HL-60 (cell line): Measurements from ENCODE around the gene TRAPPC12.

Experiments
- DNase-seq, 2 experiments: peaks; one replicate each; pipeline ENCODE4 v3.0.0-alpha.2; 2010 to 2020; ENCODE audit warnings: low read depth in 1 of 2, low spot score in 1 of 2
- H3K27ac ChIP-seq: fragments of 250-450 bp; sonication (Bioruptor Pico); replicated peaks from 2 replicates; pipeline ENCODE4 v1.5.1; 2020; ENCODE audit warnings: mild to moderate bottlenecking, moderate library complexity
- H3K27me3 ChIP-seq: fragments of 250-450 bp; sonication (Bioruptor Pico); 2 replicates; pipeline ENCODE4 v1.5.1; 2021; ENCODE audit warnings: mild to moderate bottlenecking, moderate library complexity; ENCODE audit not compliant: insufficient read depth, poor library complexity, severe bottlenecking
- H3K4me3 ChIP-seq: replicated peaks from 2 replicates; pipeline ENCODE4 v1.5.1; 2011; ENCODE audit warnings: mild to moderate bottlenecking, control low read depth, low read length; ENCODE audit not compliant: insufficient read depth
- GABPA ChIP-seq: IDR thresholded peaks from 2 replicates; pipeline ENCODE4 v1.6.1; 2012; ENCODE audit warnings: low read depth
- POLR2AphosphoS5 ChIP-seq: IDR thresholded peaks from 2 replicates; pipeline ENCODE4 v1.6.1; 2012; ENCODE audit warnings: low read depth
- SPI1 ChIP-seq: IDR thresholded peaks from 2 replicates; pipeline ENCODE4 v1.6.1; 2012; ENCODE audit warnings: low read depth, mild to moderate bottlenecking, borderline replicate concordance
- TF ChIP-seq, protein P1 (sequence below): IDR thresholded peaks from one replicate; pipeline ENCODE4 v1.5.1; 2011; ENCODE audit warnings: low read length, control low read depth, inconsistent platforms; ENCODE audit not compliant: insufficient read depth
- TF ChIP-seq, protein P2 (sequence below): IDR thresholded peaks from 2 replicates; pipeline ENCODE4 v1.6.1; 2012; ENCODE audit warnings: low read depth; ENCODE audit not compliant: insufficient replicate concordance

Gene TRAPPC12

DNA sequence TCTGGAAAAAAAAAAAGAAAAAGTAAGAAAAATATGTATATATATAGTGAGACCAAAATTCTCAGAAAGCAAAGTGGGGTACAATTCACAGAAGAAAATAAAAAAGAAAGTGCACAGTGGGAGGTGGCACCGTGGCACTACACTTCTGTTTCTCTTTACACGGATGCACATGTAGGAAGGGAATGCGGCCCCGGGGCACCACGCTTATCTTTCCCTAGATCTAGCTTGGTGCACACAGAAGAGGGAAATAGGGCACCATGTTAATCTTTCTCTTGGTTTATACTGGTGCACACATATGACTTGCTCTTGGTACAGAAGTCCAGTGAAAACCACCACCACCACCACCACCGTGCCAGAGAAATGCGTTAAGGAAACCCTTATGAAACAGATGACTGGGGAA is 33.9 kb upstream of the TRAPPC12 start:
- no peaks in the 10 kb centered on the region for H3K27me3 ChIP-seq
- TF ChIP-seq GABPA (no peak), POLR2AphosphoS5 (no peak), SPI1 (no peak)
- TF ChIP-seq, protein P1, sequence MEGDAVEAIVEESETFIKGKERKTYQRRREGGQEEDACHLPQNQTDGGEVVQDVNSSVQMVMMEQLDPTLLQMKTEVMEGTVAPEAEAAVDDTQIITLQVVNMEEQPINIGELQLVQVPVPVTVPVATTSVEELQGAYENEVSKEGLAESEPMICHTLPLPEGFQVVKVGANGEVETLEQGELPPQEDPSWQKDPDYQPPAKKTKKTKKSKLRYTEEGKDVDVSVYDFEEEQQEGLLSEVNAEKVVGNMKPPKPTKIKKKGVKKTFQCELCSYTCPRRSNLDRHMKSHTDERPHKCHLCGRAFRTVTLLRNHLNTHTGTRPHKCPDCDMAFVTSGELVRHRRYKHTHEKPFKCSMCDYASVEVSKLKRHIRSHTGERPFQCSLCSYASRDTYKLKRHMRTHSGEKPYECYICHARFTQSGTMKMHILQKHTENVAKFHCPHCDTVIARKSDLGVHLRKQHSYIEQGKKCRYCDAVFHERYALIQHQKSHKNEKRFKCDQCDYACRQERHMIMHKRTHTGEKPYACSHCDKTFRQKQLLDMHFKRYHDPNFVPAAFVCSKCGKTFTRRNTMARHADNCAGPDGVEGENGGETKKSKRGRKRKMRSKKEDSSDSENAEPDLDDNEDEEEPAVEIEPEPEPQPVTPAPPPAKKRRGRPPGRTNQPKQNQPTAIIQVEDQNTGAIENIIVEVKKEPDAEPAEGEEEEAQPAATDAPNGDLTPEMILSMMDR: no peak
- TF ChIP-seq, protein P2, sequence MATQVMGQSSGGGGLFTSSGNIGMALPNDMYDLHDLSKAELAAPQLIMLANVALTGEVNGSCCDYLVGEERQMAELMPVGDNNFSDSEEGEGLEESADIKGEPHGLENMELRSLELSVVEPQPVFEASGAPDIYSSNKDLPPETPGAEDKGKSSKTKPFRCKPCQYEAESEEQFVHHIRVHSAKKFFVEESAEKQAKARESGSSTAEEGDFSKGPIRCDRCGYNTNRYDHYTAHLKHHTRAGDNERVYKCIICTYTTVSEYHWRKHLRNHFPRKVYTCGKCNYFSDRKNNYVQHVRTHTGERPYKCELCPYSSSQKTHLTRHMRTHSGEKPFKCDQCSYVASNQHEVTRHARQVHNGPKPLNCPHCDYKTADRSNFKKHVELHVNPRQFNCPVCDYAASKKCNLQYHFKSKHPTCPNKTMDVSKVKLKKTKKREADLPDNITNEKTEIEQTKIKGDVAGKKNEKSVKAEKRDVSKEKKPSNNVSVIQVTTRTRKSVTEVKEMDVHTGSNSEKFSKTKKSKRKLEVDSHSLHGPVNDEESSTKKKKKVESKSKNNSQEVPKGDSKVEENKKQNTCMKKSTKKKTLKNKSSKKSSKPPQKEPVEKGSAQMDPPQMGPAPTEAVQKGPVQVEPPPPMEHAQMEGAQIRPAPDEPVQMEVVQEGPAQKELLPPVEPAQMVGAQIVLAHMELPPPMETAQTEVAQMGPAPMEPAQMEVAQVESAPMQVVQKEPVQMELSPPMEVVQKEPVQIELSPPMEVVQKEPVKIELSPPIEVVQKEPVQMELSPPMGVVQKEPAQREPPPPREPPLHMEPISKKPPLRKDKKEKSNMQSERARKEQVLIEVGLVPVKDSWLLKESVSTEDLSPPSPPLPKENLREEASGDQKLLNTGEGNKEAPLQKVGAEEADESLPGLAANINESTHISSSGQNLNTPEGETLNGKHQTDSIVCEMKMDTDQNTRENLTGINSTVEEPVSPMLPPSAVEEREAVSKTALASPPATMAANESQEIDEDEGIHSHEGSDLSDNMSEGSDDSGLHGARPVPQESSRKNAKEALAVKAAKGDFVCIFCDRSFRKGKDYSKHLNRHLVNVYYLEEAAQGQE: no peak
- H3K4me3 ChIP-seq: no peak overlapping the region
- no peak for DNase-seq
- no peak overlapping the region for H3K27ac ChIP-seq

DNA sequence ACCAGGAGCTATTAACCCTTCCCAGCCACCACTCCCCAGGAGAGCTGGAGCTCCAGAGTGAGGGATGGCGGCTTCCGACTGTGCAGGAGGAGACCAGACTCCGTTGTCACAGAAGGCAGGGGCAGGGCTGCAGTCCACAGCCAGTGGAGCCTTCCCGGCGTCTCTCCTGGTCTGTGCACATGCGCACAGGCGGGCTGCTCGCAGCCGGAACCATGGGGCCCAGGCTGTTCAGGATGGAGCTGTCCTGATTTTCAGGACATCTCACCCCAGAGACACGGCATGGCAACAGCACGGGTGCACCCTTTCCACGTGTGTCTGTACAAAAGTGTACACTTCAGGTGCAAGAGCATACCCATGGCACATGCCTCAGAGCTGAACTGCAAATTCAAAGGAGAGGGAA is 30.7 kb upstream of the TRAPPC12 start:
- Histone ChIP-seq H3K27ac (no peak overlapping the region), H3K4me3 (no peak overlapping the region), H3K27me3 (no peaks in the 10 kb centered on the region)
- DNase-seq: no peak
- TF ChIP-seq GABPA: no peak
- TF ChIP-seq, protein P1: no peak
- TF ChIP-seq POLR2AphosphoS5: no peak
- TF ChIP-seq, protein P2: no peak
- TF ChIP-seq SPI1: no peak

DNA sequence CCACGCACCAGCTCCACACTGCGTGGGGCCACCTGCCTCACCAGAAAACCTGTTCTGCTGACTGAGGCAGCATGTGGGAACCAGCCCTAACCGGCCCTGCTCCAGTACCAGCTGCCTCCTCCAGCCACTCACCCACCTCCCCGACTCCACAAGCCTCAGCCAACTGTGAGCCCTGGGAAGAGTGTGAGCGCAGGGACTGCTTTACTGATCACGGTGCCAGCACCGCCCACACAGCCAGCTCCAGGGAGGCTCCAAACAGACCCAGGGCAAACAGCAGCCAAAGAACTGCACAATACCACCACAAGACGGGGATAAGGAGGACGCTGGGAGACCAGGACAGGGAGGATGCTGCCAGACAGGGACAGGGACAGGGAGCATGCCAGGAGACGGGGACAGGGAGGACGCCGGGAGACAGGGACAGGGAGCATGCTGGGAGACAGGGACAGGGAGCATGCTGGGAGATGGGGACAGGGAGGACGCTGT is 30.2 kb upstream of the TRAPPC12 start:
- Histone ChIP-seq H3K27ac (no peak overlapping the region), H3K4me3 (no peak overlapping the region), H3K27me3 (no peaks in the 10 kb centered on the region)
- TF ChIP-seq GABPA: no peak
- no peak for DNase-seq

DNA sequence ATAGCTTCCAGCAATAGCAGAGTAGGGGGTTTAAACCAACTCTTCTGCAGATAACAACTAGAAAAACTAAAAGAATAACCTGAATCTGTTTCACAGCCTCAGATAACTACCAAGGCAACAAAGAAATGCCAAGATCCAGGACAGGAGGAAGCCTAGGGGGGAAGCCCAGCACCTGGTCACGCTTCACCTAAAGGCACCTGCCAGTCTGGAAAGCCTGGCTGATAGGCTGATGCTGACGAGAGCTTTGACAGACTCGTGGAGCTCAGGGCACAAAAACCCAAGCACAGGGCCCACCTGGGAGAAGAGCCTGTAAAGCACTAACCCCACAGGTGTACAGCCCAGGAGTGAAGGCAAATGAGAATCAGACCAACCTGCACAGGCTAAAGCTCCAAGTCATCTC is 24.5 kb upstream of the TRAPPC12 start:
- no peak for TF ChIP-seq SPI1
- TF ChIP-seq POLR2AphosphoS5: no peak
- TF ChIP-seq GABPA: no peak
- TF ChIP-seq, protein P1: no peak
- TF ChIP-seq, protein P2: no peak
- no peak for DNase-seq

More for the DNA sequence above, 24.5 kb upstream of the TRAPPC12 start:
- Histone ChIP-seq H3K27ac (no peak overlapping the region), H3K4me3 (no peak overlapping the region), H3K27me3 (no peaks in the 10 kb centered on the region)
